ENCODE measurements around the gene OSBP2. TPM values are rescaled to one million over a fixed set of nuclear protein-coding genes. Genes with fewer than 3 reads are reported as not detected.
"Not testable (repeated sequence)": the region's sequence is repeated elsewhere in the genome, so short reads cannot be mapped to it uniquely, and the experiment has no call there.

OSBP2 gene
- total RNA-seq, 2 experiments from 2014 or later = 1.2 to 1.6 TPM

- Mint-ChIP-seq H3K27ac (no peak overlapping the region), H3K4me3 (no peak overlapping the region), H3K27me3 (peaks cover 4% of the 10 kb centered on the region), H3K9me3 (no peaks in the 10 kb centered on the region), H3K4me1 (ENCODE audit: low read depth) (no peaks in the 10 kb centered on the region), H3K36me3 (ENCODE audit: low read depth) (no peaks in the 10 kb centered on the region)
- H3K9me3 ChIP-seq (ENCODE audit: control insufficient read depth in 1 of 2, insufficient read depth in 1 of 2, low read length in 2 of 2) = no peaks in the 10 kb centered on the region
- no peak overlapping the region for H3K27ac ChIP-seq (ENCODE audit: low read depth in 1 of 2, low read length in 2 of 2)
- no peak overlapping the region for H3K4me3 ChIP-seq (ENCODE audit: low read length)
- TF ChIP-seq, protein P1, sequence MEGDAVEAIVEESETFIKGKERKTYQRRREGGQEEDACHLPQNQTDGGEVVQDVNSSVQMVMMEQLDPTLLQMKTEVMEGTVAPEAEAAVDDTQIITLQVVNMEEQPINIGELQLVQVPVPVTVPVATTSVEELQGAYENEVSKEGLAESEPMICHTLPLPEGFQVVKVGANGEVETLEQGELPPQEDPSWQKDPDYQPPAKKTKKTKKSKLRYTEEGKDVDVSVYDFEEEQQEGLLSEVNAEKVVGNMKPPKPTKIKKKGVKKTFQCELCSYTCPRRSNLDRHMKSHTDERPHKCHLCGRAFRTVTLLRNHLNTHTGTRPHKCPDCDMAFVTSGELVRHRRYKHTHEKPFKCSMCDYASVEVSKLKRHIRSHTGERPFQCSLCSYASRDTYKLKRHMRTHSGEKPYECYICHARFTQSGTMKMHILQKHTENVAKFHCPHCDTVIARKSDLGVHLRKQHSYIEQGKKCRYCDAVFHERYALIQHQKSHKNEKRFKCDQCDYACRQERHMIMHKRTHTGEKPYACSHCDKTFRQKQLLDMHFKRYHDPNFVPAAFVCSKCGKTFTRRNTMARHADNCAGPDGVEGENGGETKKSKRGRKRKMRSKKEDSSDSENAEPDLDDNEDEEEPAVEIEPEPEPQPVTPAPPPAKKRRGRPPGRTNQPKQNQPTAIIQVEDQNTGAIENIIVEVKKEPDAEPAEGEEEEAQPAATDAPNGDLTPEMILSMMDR (IDR thresholded peaks at IDR 0.05) = no peak
- ChIA-PET POLR2A (no interaction called here), CTCF (no interaction called here)
- no peak for DNase-seq
- H3K4me1 ChIP-seq (ENCODE audit: insufficient read depth, low read length) = no peaks in the 10 kb centered on the region
- no peaks in the 10 kb centered on the region for H3K27me3 ChIP-seq (ENCODE audit: control insufficient read depth in 1 of 2, insufficient read depth in 2 of 2, low read length in 2 of 2)
- no peaks in the 10 kb centered on the region for H3K36me3 ChIP-seq (ENCODE audit: insufficient read depth, low read length)
- intact Hi-C loops (cut with DNase I, micrococcal nuclease) = no loop called here
- no peak for ATAC-seq (ENCODE audit: poor library complexity)
These were observed 37.0 kb downstream of the OSBP2 start for GRCh38 chr22:30731658-30732057.

DNA sequence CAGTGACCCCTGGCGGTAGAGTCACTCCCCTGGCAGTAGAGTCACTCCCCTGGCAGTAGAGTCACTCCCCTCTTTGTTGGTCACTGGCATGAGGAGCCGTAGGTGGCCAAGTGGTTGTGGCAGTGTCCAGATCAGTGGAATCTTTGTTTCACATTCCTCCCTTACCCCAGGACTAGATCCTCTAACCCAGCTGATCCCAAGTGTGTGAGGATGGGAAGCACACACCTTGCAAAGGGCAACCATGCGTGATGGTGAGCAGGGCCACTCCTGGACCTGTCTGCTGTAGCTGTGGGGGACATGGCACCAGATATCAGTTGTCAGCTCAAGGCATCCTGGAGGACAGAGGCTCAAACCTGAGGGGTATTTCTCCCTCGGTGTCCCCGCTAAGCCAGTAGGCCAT lies 37.8 kb downstream of the OSBP2 start:
- Mint-ChIP-seq H3K27me3 (peaks cover 4% of the 10 kb centered on the region), H3K4me1 (ENCODE audit: low read depth) (no peaks in the 10 kb centered on the region), H3K9me3 (no peaks in the 10 kb centered on the region), H3K4me3 (no peak overlapping the region), H3K36me3 (ENCODE audit: low read depth) (no peaks in the 10 kb centered on the region), H3K27ac (no peak overlapping the region)
- TF ChIP-seq, protein P1 (IDR thresholded peaks at IDR 0.05) = no peak
- POLR2A ChIA-PET = no interaction called here
- DNase-seq (no peak), ATAC-seq (ENCODE audit: poor library complexity) (no peak)
- no peaks in the 10 kb centered on the region for H3K27me3 ChIP-seq (ENCODE audit: control insufficient read depth in 1 of 2, insufficient read depth in 2 of 2, low read length in 2 of 2)
- H3K4me3 ChIP-seq (ENCODE audit: low read length) = no peak overlapping the region
- no peaks in the 10 kb centered on the region for H3K4me1 ChIP-seq (ENCODE audit: insufficient read depth, low read length)
- H3K36me3 ChIP-seq (ENCODE audit: insufficient read depth, low read length) = no peaks in the 10 kb centered on the region
- no peak overlapping the region for H3K27ac ChIP-seq (ENCODE audit: low read depth in 1 of 2, low read length in 2 of 2)
- H3K9me3 ChIP-seq (ENCODE audit: control insufficient read depth in 1 of 2, insufficient read depth in 1 of 2, low read length in 2 of 2) = no peaks in the 10 kb centered on the region
- intact Hi-C loops (cut with DNase I, micrococcal nuclease) = no loop called here
- CTCF ChIA-PET = no interaction called here

DNA sequence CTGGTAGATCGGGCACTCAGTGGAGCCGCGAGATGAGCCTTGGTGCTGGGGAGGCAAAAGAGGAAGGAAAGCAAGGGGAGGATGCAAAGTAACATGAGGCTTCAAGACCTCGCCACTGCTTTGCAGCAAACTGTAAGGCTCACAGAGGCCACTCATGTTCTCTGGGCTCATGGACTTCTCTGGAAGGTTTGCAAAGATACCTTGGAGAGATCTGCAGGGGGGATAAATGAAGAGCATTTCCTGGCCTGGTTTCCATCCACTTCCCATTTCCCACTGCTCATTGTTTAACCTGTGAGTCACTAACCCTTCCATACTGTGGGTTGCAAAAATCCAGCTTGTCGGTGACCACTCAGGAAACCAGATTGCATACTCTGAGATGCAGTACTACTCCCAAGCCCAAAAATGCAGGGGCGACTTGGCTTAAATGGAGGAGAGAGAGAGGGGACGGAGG lies 38.5 kb downstream of the OSBP2 start:
- POLR2A ChIA-PET = no interaction called here
- no peaks in the 10 kb centered on the region for H3K27me3 ChIP-seq (ENCODE audit: control insufficient read depth in 1 of 2, insufficient read depth in 2 of 2, low read length in 2 of 2)
- Mint-ChIP-seq H3K4me3 (no peak overlapping the region), H3K27me3 (peaks cover 4% of the 10 kb centered on the region), H3K36me3 (ENCODE audit: low read depth) (no peaks in the 10 kb centered on the region), H3K4me1 (ENCODE audit: low read depth) (no peaks in the 10 kb centered on the region), H3K9me3 (no peaks in the 10 kb centered on the region), H3K27ac (no peak overlapping the region)
- H3K4me1 ChIP-seq (ENCODE audit: insufficient read depth, low read length) = no peaks in the 10 kb centered on the region
- H3K36me3 ChIP-seq (ENCODE audit: insufficient read depth, low read length) = no peaks in the 10 kb centered on the region
- CTCF ChIA-PET = no interaction called here
- H3K4me3 ChIP-seq (ENCODE audit: low read length) = no peak overlapping the region
- TF ChIP-seq, protein P1 (IDR thresholded peaks at IDR 0.05) = no peak
- no peak overlapping the region for H3K27ac ChIP-seq (ENCODE audit: low read depth in 1 of 2, low read length in 2 of 2)
- intact Hi-C loops (cut with DNase I, micrococcal nuclease) = no loop called here
- no peak for ATAC-seq (ENCODE audit: poor library complexity)
- no peaks in the 10 kb centered on the region for H3K9me3 ChIP-seq (ENCODE audit: control insufficient read depth in 1 of 2, insufficient read depth in 1 of 2, low read length in 2 of 2)
- DNase-seq = no peak

DNA sequence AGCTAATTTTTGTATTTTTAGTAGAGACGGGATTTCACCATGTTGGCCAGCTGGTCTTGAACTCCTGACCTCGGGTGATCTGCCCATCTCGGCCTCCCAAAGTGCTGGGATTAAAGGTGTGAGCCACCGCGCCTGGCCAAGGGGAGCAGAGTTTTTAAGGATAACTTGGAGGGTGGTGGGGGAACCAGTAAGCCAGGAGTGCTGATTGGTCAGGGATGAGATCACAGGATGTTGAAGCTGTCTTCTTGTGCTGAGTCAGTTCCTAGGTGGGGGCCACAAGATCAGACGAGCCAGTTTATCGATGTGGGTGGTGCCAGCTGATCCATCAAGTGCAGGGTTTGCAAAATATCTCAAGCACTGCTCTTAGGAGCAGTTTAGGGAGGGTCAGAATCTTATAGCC lies 45.3 kb downstream of the OSBP2 start:
- POLR2A ChIA-PET; H3K27ac ChIP-seq (ENCODE audit: low read depth in 1 of 2, low read length in 2 of 2); ATAC-seq (ENCODE audit: poor library complexity); H3K27me3 Mint-ChIP-seq; H3K36me3 ChIP-seq (ENCODE audit: insufficient read depth, low read length); CTCF ChIA-PET; H3K9me3 Mint-ChIP-seq; H3K4me3 Mint-ChIP-seq; H3K27ac Mint-ChIP-seq; H3K36me3 Mint-ChIP-seq (ENCODE audit: low read depth); H3K4me1 Mint-ChIP-seq (ENCODE audit: low read depth); H3K27me3 ChIP-seq (ENCODE audit: control insufficient read depth in 1 of 2, insufficient read depth in 2 of 2, low read length in 2 of 2); H3K4me3 ChIP-seq (ENCODE audit: low read length); intact Hi-C loops (cut with DNase I, micrococcal nuclease); H3K9me3 ChIP-seq (ENCODE audit: control insufficient read depth in 1 of 2, insufficient read depth in 1 of 2, low read length in 2 of 2): not testable (repeated sequence)
- peak in 1 of 14 experiments; percentile 19 for DNase-seq
- H3K4me1 ChIP-seq (ENCODE audit: insufficient read depth, low read length) = peaks cover 17% of the 10 kb centered on the region

GRCh38 chr22:30740511-30740910 lies 45.8 kb downstream of the OSBP2 start:
- CTCF ChIA-PET; H3K9me3 Mint-ChIP-seq; H3K36me3 Mint-ChIP-seq (ENCODE audit: low read depth); DNase-seq; H3K4me1 Mint-ChIP-seq (ENCODE audit: low read depth); H3K4me3 Mint-ChIP-seq; H3K36me3 ChIP-seq (ENCODE audit: insufficient read depth, low read length); POLR2A ChIA-PET; H3K9me3 ChIP-seq (ENCODE audit: control insufficient read depth in 1 of 2, insufficient read depth in 1 of 2, low read length in 2 of 2); intact Hi-C loops (cut with DNase I, micrococcal nuclease); H3K4me3 ChIP-seq (ENCODE audit: low read length); H3K27ac ChIP-seq (ENCODE audit: low read depth in 1 of 2, low read length in 2 of 2); ATAC-seq (ENCODE audit: poor library complexity); H3K27ac Mint-ChIP-seq; H3K27me3 Mint-ChIP-seq; H3K27me3 ChIP-seq (ENCODE audit: control insufficient read depth in 1 of 2, insufficient read depth in 2 of 2, low read length in 2 of 2): not testable (repeated sequence)
- peaks cover 17% of the 10 kb centered on the region for H3K4me1 ChIP-seq (ENCODE audit: insufficient read depth, low read length)
